ENCODE results near the gene PCDHA13. TPM values are rescaled to one million over a fixed set of nuclear protein-coding genes. Genes with fewer than 3 reads are reported as not detected.

Gene PCDHA13
- total RNA-seq, 4 donors from 2014 or later: 0.34 to 1.5 (median 0.69) TPM

GRCh38 chr5:140883373-140883772, 1.4 kb downstream of the PCDHA13 start:
- TF ChIP-seq CTCF (IDR thresholded peaks at IDR 0.05; ENCODE audit: low read depth): no peak

- TF ChIP-seq CTCF (IDR thresholded peaks at IDR 0.05; ENCODE audit: low read depth): no peak
Measured at GRCh38 chr5:140883927-140884697, 2.2 kb downstream of the PCDHA13 start.

- TF ChIP-seq CTCF (IDR thresholded peaks at IDR 0.05; ENCODE audit: low read depth): no peak
Measured at GRCh38 chr5:140916325-140916724, 34.4 kb downstream of the PCDHA13 start.

GRCh38 chr5:140923601-140924000, 41.7 kb downstream of the PCDHA13 start:
- no peak for TF ChIP-seq CTCF (IDR thresholded peaks at IDR 0.05; ENCODE audit: low read depth)

- no peak for TF ChIP-seq CTCF (IDR thresholded peaks at IDR 0.05; ENCODE audit: low read depth)
Measured at GRCh38 chr5:140925806-140926442, 44.0 kb downstream of the PCDHA13 start, which contains the start of gene PCDHAC1. Gene PCDHAC1, plus strand, starts transcription at chr5:140926299. Its CDS starts 594 bp downstream, at chr5:140926893.

GRCh38 chr5:140926443-140927227, 44.7 kb downstream of the PCDHA13 start:
- no peak for TF ChIP-seq CTCF (IDR thresholded peaks at IDR 0.05; ENCODE audit: low read depth)

- no peak for TF ChIP-seq CTCF (IDR thresholded peaks at IDR 0.05; ENCODE audit: low read depth)
Measured at GRCh38 chr5:140927228-140927573, 45.3 kb downstream of the PCDHA13 start.
